Measurements from ENCODE around the gene NHSL1. TPM values are rescaled to one million over a fixed set of nuclear protein-coding genes. Genes with fewer than 3 reads are reported as not detected.

Gene NHSL1
- total RNA-seq, 4 donors from 2014 or later = 44.4 to 70.9 (median 53.2) TPM

DNA sequence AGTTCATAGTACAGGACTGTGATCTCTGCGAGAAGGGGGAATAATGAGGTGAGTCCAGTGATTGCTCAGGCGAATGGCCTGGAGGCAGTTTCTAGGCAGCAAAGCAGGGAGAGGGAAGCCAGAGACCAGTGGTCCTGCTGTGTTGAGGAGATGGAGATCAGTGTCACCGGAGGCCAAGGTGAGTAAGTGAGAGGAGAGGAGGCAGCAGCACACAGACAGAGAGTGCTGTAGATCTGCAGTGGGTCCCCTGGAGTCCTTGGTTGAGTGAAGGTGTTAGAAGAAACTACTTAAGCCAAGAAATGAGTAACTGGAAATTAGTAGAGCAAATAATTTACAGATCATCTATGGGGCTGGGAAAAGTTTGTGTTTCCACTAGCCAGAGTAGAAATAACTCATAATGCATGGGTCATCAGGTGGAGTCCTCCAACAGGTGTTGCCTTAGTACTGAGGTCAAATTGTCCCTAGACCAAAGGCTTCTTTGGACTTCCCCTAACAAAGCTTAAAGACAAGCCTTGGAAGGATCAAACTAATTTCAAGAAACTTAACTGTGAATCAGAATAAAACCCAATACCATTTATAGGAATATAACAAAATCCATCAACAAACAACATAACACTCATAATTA is 81.7 kb downstream of the NHSL1 start:
- intact Hi-C loops (cut with DNase I; ENCODE audit: low total_unique reads) = no loop called here
- H3K4me3 ChIP-seq (ENCODE audit: low read depth, poor library complexity, severe bottlenecking) = no peak overlapping the region
- no peak for TF ChIP-seq POLR2A (IDR thresholded peaks at IDR 0.05)
- TF ChIP-seq, protein P1, sequence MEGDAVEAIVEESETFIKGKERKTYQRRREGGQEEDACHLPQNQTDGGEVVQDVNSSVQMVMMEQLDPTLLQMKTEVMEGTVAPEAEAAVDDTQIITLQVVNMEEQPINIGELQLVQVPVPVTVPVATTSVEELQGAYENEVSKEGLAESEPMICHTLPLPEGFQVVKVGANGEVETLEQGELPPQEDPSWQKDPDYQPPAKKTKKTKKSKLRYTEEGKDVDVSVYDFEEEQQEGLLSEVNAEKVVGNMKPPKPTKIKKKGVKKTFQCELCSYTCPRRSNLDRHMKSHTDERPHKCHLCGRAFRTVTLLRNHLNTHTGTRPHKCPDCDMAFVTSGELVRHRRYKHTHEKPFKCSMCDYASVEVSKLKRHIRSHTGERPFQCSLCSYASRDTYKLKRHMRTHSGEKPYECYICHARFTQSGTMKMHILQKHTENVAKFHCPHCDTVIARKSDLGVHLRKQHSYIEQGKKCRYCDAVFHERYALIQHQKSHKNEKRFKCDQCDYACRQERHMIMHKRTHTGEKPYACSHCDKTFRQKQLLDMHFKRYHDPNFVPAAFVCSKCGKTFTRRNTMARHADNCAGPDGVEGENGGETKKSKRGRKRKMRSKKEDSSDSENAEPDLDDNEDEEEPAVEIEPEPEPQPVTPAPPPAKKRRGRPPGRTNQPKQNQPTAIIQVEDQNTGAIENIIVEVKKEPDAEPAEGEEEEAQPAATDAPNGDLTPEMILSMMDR (IDR thresholded peaks at IDR 0.05) = no peak
- WGBS, 2 donors = 90 to 94% methylated on average over 3 of the region's 3 CpGs
- DNase-seq (ENCODE audit: low spot score in 2 of 2) = no peak

DNA sequence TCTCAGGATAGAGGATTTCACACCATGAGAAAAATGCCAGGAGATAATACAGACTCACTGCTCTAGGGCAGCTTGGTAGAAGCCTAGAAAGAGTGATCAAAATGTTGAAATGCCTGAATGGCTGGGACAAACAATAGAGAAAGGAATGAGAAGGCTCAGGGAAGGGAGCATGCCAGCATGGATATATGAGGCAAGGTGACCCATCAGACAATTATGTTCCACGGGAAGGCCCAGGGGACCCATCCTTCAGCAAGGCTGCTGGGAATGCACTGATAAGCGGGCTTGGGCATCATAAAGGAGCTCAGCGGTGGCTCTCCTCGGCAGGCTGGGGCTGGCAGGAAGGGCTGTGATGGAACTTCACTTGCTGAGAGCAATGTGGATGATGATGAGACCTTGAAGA is 83.1 kb downstream of the NHSL1 start:
- WGBS, 2 donors = 85 to 87% methylated on average over 4 of the region's 4 CpGs
- intact Hi-C loops (cut with DNase I; ENCODE audit: low total_unique reads) = no loop called here
- TF ChIP-seq POLR2A (IDR thresholded peaks at IDR 0.05) = no peak
- TF ChIP-seq, protein P1 (IDR thresholded peaks at IDR 0.05) = no peak
- no peak for DNase-seq (ENCODE audit: low spot score in 2 of 2)
- no peak overlapping the region for H3K4me3 ChIP-seq (ENCODE audit: low read depth, poor library complexity, severe bottlenecking)

DNA sequence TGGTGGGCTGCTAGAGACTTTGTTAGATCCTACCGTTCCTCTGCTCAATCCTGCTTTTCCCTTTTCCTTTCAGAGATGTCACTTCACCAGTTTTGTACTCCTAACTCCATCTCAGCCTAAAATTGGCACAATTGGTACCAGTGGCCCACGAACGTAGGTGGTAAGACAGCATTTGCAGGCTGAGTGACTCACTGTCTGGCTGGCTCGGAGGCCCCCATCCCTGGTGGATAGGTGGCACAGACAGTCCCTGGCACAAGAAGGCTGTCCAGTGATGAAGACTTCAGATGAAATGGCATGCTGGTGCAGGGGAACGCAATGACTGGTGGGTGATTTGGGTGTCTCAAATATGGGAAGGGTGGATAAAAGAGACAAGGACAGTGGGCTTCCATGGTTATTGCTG is 84.2 kb downstream of the NHSL1 start:
- WGBS, 2 donors = 75 to 80% methylated on average over 5 of the region's 5 CpGs
- intact Hi-C loops (cut with DNase I; ENCODE audit: low total_unique reads) = no loop called here
- no peak overlapping the region for H3K4me3 ChIP-seq (ENCODE audit: low read depth, poor library complexity, severe bottlenecking)
- DNase-seq (ENCODE audit: low spot score in 2 of 2) = no peak
- TF ChIP-seq, protein P1 (IDR thresholded peaks at IDR 0.05) = no peak
- no peak for TF ChIP-seq POLR2A (IDR thresholded peaks at IDR 0.05)

DNA sequence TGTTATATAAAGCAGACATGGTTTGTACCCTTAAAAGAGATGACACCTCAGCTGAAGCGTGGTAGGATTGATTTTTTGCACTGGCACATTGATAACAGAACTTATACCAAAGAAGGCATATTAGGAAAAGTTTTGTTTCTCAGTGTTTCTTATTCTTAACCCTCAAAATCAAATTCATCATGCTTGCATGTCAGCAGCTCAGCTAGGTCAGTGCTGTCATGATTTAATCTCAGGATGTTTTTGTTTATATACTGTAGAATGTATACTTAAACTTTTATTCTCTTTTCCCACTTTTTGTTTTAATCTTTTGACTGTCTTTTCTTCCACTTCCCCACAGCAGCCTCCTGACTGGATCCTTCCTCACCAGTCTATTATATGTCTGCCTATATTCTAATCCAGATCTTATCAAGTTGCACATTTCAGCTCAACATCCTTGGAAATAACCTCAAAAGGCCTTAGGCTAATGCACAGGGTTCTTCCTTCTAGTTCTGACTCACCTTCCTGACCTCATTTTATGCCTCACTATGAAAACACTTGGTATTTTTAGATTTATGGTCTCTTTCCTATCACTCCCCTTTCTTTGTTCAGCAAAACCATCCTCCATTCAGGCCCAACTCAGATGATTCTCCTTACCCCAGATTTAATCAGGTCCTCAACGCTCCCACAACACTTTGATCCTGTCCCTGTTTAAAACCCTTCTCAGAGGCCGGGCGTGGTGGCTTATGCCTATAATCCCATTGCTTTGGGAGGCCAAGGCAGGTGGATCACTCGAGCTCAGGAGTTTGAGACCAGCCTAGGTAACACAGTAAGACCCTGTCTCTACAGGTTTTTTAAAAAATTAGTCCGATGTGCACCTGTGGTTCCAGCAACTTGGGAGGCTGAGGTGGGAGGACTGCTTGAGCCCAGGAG is 88.1 kb downstream of the NHSL1 start:
- H3K4me3 ChIP-seq (ENCODE audit: low read depth, poor library complexity, severe bottlenecking) = no peak overlapping the region
- no peak for DNase-seq (ENCODE audit: low spot score in 2 of 2)
- intact Hi-C loops (cut with DNase I; ENCODE audit: low total_unique reads) = no loop called here
- no peak for TF ChIP-seq POLR2A (IDR thresholded peaks at IDR 0.05)
- TF ChIP-seq, protein P1 (IDR thresholded peaks at IDR 0.05) = no peak
- WGBS, 2 donors = 52 to 61% methylated on average over 6 of the region's 6 CpGs

DNA sequence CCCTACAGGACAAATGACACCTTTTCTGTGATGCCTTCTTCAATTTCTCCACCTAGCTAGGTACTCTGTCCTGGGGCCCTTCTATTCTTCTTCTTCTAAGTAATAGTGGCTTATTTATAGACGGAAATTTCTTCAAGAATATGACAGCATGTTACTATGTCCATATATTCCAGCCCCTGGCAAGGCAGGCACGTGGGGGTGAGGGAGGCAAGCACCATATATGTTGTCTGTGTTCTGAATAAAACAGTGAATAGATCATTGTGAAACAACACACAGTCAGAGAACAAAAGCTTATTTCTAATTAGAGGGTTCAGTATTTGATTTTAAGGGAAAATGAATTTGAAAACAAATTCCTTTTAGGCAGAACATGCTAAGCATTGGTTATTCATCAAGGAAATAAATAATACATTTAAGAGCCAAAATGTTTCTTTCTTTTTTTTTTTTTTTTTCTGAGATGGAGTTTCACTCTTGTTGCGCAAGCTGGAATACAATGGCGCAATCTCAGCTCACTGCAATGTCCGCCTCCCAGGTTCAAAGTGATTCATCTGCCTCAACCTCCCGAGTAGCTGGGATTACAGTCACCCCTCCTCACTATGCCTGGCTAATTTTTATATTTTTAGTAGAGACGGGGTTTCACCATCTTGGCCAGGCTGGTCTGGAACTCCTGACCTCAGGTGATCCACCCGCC is 89.1 kb downstream of the NHSL1 start:
- intact Hi-C loops (cut with DNase I; ENCODE audit: low total_unique reads) = no loop called here
- DNase-seq (ENCODE audit: low spot score in 2 of 2) = no peak
- WGBS, 2 donors = 63 to 70% methylated on average over 8 of the region's 8 CpGs
- H3K4me3 ChIP-seq (ENCODE audit: low read depth, poor library complexity, severe bottlenecking) = no peak overlapping the region
- no peak for TF ChIP-seq POLR2A (IDR thresholded peaks at IDR 0.05)
- TF ChIP-seq, protein P1 (IDR thresholded peaks at IDR 0.05) = no peak
